DOHH2 (cell line): ENCODE data around the gene IRAG1.

Experiments
- EZH2phosphoT487 ChIP-seq: fragments of 200-600 bp; sonication (generic); IDR thresholded peaks from 2 replicates; pipeline ENCODE4 v1.6.1; 2017; ENCODE audit warnings: borderline replicate concordance, mild to moderate bottlenecking, antibody characterized with exemption, low read length, moderate library complexity, mixed read lengths
- TF ChIP-seq, protein P1 (sequence below): fragments of 200-600 bp; sonication (generic); IDR thresholded peaks from one replicate; pipeline ENCODE4 v1.5.1; 2014; ENCODE audit warnings: antibody characterized with exemption, mild to moderate bottlenecking, low read depth, low read length; ENCODE audit not compliant: poor library complexity, severe bottlenecking

DNA sequence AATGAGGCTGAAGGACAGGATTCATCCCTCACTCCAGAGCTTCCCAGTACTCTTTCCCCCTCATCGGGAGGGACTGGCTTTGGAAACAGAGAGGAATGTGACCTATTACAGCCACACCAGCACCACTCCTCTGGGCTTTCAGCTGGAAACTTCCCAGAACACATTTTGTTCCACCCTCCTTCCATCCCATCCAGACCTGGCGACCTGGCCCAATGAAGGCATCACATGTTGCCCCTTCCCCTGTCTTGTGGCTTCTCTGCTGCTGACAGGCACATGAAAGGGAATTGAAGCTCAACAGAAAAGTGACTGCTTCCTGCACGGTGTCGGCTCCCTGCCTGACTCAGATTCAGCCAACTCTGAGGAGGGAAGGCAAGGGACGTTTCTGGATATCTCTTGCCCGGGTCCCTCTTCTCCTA lies 19.1 kb downstream of the IRAG1 start:
- TF ChIP-seq, protein P1, sequence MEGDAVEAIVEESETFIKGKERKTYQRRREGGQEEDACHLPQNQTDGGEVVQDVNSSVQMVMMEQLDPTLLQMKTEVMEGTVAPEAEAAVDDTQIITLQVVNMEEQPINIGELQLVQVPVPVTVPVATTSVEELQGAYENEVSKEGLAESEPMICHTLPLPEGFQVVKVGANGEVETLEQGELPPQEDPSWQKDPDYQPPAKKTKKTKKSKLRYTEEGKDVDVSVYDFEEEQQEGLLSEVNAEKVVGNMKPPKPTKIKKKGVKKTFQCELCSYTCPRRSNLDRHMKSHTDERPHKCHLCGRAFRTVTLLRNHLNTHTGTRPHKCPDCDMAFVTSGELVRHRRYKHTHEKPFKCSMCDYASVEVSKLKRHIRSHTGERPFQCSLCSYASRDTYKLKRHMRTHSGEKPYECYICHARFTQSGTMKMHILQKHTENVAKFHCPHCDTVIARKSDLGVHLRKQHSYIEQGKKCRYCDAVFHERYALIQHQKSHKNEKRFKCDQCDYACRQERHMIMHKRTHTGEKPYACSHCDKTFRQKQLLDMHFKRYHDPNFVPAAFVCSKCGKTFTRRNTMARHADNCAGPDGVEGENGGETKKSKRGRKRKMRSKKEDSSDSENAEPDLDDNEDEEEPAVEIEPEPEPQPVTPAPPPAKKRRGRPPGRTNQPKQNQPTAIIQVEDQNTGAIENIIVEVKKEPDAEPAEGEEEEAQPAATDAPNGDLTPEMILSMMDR, result no peak
- no peak for TF ChIP-seq EZH2phosphoT487
